Spleen (tissue), 11 donors: ENCODE measurements around the gene C10orf71. TPM values are rescaled to one million over a fixed set of nuclear protein-coding genes. Genes with fewer than 3 reads are reported as not detected.

Experiments used
- DNase-seq: peaks from one replicate; pipeline ENCODE4 v3.0.0-alpha.2; 2020
- H3K27ac ChIP-seq, 8 donors: fragments of 200-600 bp; sonication (generic) in 7 of 8; 1 replicate in 4 of 8; 2 replicates in 4 of 8; pipeline versions ENCODE4 v1.5.0 to v1.8.0; 2016 to 2021; ENCODE audit warnings: inconsistent platforms in 4 of 8, mild to moderate bottlenecking in 4 of 8, moderate library complexity in 1 of 8
- H3K27me3 ChIP-seq, 7 donors: fragments of 200-600 bp; sonication (generic) in 6 of 7; replicated peaks in 1 of 7; 1 replicate in 4 of 7; 2 replicates in 3 of 7; pipeline versions ENCODE4 v1.5.0 to v1.8.0; 2016 to 2021; ENCODE audit warnings: inconsistent platforms in 3 of 7, mild to moderate bottlenecking in 1 of 7
- H3K36me3 ChIP-seq, 6 donors: fragments of 200-600 bp; sonication (generic) in 5 of 6; 1 replicate in 4 of 6; 2 replicates in 2 of 6; pipeline versions ENCODE4 v1.5.0 to v1.8.0; 2016 to 2021; ENCODE audit warnings: inconsistent platforms in 2 of 6
- H3K4me1 ChIP-seq, 6 donors: fragments of 200-600 bp; sonication (generic) in 5 of 6; 1 replicate in 3 of 6; 2 replicates in 3 of 6; pipeline versions ENCODE4 v1.5.0 to v1.8.0; 2016 to 2021; ENCODE audit warnings: inconsistent platforms in 3 of 6
- H3K4me3 ChIP-seq, 8 donors: fragments of 200-600 bp; sonication (generic) in 7 of 8; 1 replicate in 4 of 8; 2 replicates in 4 of 8; pipeline versions ENCODE4 v1.5.0 to v1.8.0; 2016 to 2021; ENCODE audit warnings: inconsistent platforms in 4 of 8, mild to moderate bottlenecking in 4 of 8, moderate library complexity in 2 of 8
- H3K9me3 ChIP-seq, 8 donors: fragments of 200-600 bp; sonication (generic) in 7 of 8; 1 replicate in 4 of 8; 2 replicates in 4 of 8; pipeline versions ENCODE4 v1.5.0 to v1.8.0; 2016 to 2021; ENCODE audit warnings: inconsistent platforms in 4 of 8
- CTCF ChIP-seq, 11 experiments: fragments of 200-600 bp in 7 of 11; fragments of 450-650 bp in 4 of 11; sonication (generic) in 4 of 11; IDR thresholded peaks in 8 of 11; conservative IDR thresholded peaks in 3 of 11; 1 replicate in 7 of 11; 2 replicates in 4 of 11; pipeline versions ENCODE4 v1.4.0 to v1.8.0; 2016 to 2021; ENCODE audit warnings: antibody characterized with exemption in 11 of 11, inconsistent platforms in 4 of 11, mild to moderate bottlenecking in 1 of 11
- POLR2A ChIP-seq, 3 donors: fragments of 450-650 bp; IDR thresholded peaks; one replicate each; pipeline ENCODE4 v1.5.1; 2017; ENCODE audit warnings: antibody characterized with exemption in 3 of 3, mild to moderate bottlenecking in 1 of 3
- POLR2AphosphoS5 ChIP-seq, 3 donors: sonication (generic); formaldehyde crosslinking; IDR thresholded peaks; one replicate each; pipeline ENCODE4 v1.5.1; 2017; ENCODE audit warnings: antibody characterized with exemption in 3 of 3
- WGBS, 5 donors: extraction: QIAGEN DNeasy Blood & Tissue Kit in 3 of 5; methylation state at CpG; one replicate each; pipeline versions ENCODE4 v1.1.5 to v1.1.7; 2013 to 2018; 5-methylcytosine and 5-hydroxymethylcytosine counted together
- intact Hi-C: fragments of 100-400 bp; cut with DNase I; formaldehyde crosslinking; loops from one replicate; pipeline ENCODE4 v1.15.0; 2023; ENCODE audit warnings: low total_unique reads
- polyA plus RNA-seq, 3 donors: library from polyadenylated mRNA; stranded (reverse); fragments of 200-250 nt; gene quantifications; one replicate each; pipeline ENCODE4 v1.2.1, GENCODE V29; 2013
- total RNA-seq, 7 donors: library from RNA; depleted of rRNA in 3 of 7; stranded (reverse); fragments of >200 nt in 3 of 7; fragmentation: NEBNext Ultra II Directional in 4 of 7; extraction: Animal tissue kit (Norgen Biotek cat#: 25700) in 4 of 7; gene quantifications; one replicate each; pipeline versions ENCODE4 v1.1.0 to v1.2.1, GENCODE V29; 2016 to 2021
- donor health status: healthy with polysubstance abuse.
- donor health status: DM: no; HTN: no; CAD: no; lungs with moderate emphysema.
- donor health status: DM: no; HTN: no; CAD: no.
- donor health status: Bipolar disorder and iron deficiency.
- donor health status: healthy.
- donor health status: DM: no; HTN: no; CAD: no.
- donor health status: DM: yes; HTN: yes; CAD: no.

Gene C10orf71
- total and polyA plus RNA-seq, 10 donors: not detected

- H3K4me1 ChIP-seq: peaks cover 3 to 12% (median 5%) of the 10 kb centered on the region in 6 donors
- H3K27me3 ChIP-seq: peaks cover 0 to 8% (median 0%) of the 10 kb centered on the region in 7 donors
- WGBS, 5 donors: 65 to 76% (median 68%) methylated on average over 6 of the region's 6 CpGs
- H3K4me3 ChIP-seq: no peak overlapping the region
- TF ChIP-seq CTCF (IDR thresholded peaks at IDR 0.05 in 8 of 11, conservative IDR thresholded peaks at IDR 0.05 in 3 of 11): no peak
- TF ChIP-seq POLR2AphosphoS5 (IDR thresholded peaks at IDR 0.05): no peak
- no peak for TF ChIP-seq POLR2A (IDR thresholded peaks at IDR 0.05)
- intact Hi-C loops: no loop called here
- no peaks in the 10 kb centered on the region for H3K9me3 ChIP-seq
- no peaks in the 10 kb centered on the region for H3K36me3 ChIP-seq
- DNase-seq: no peak
- H3K27ac ChIP-seq: no peak overlapping the region
These were observed 6.3 kb upstream of the C10orf71 start for GRCh38 chr10:49292565-49293207.

GRCh38 chr10:49293208-49293603 is 5.8 kb upstream of the C10orf71 start:
- H3K36me3 ChIP-seq: no peaks in the 10 kb centered on the region
- H3K27ac ChIP-seq: no peak overlapping the region
- H3K4me3 ChIP-seq: no peak overlapping the region
- H3K27me3 ChIP-seq: peaks cover 0 to 14% (median 0%) of the 10 kb centered on the region in 7 donors
- peaks cover 3 to 7% (median 4%) of the 10 kb centered on the region in 6 donors for H3K4me1 ChIP-seq
- 71 to 89% (median 73%) methylated on average over 6 to 7 of the region's 7 CpGs for WGBS, 5 donors
- intact Hi-C loops: no loop called here
- no peak for TF ChIP-seq POLR2AphosphoS5 (IDR thresholded peaks at IDR 0.05)
- no peak for TF ChIP-seq CTCF (IDR thresholded peaks at IDR 0.05 in 8 of 11, conservative IDR thresholded peaks at IDR 0.05 in 3 of 11)
- TF ChIP-seq POLR2A (IDR thresholded peaks at IDR 0.05): no peak
- no peaks in the 10 kb centered on the region for H3K9me3 ChIP-seq
- no peak for DNase-seq

- H3K27me3 ChIP-seq: peaks cover 0 to 18% (median 0%) of the 10 kb centered on the region in 7 donors
- 87 to 92% (median 91%) methylated on average over 5 of the region's 5 CpGs for WGBS, 5 donors
These were observed 4.2 kb upstream of the C10orf71 start for GRCh38 chr10:49294731-49295130.

More at GRCh38 chr10:49294731-49295130, 4.2 kb upstream of the C10orf71 start:
- H3K36me3 ChIP-seq: no peaks in the 10 kb centered on the region
- H3K4me1 ChIP-seq: peaks cover 0 to 9% (median 0%) of the 10 kb centered on the region in 6 donors
- TF ChIP-seq CTCF (IDR thresholded peaks at IDR 0.05 in 8 of 11, conservative IDR thresholded peaks at IDR 0.05 in 3 of 11) (no peak), POLR2AphosphoS5 (IDR thresholded peaks at IDR 0.05) (no peak), POLR2A (IDR thresholded peaks at IDR 0.05) (no peak)
- DNase-seq: no peak
- H3K4me3 ChIP-seq: no peak overlapping the region
- H3K9me3 ChIP-seq: no peaks in the 10 kb centered on the region
- H3K27ac ChIP-seq: no peak overlapping the region
- intact Hi-C loops: no loop called here
